HG03342 (cell line): ENCODE data around the gene SMYD3.

Experiments
- ATAC-seq: cut with Tn5 transposase; IDR thresholded peaks from one replicate; pipeline ENCODE4 v1.9.1; 2021; ENCODE audit warnings: mild to moderate bottlenecking, moderate library complexity; ENCODE audit not compliant: unreplicated experiment

The SMYD3 gene

DNA sequence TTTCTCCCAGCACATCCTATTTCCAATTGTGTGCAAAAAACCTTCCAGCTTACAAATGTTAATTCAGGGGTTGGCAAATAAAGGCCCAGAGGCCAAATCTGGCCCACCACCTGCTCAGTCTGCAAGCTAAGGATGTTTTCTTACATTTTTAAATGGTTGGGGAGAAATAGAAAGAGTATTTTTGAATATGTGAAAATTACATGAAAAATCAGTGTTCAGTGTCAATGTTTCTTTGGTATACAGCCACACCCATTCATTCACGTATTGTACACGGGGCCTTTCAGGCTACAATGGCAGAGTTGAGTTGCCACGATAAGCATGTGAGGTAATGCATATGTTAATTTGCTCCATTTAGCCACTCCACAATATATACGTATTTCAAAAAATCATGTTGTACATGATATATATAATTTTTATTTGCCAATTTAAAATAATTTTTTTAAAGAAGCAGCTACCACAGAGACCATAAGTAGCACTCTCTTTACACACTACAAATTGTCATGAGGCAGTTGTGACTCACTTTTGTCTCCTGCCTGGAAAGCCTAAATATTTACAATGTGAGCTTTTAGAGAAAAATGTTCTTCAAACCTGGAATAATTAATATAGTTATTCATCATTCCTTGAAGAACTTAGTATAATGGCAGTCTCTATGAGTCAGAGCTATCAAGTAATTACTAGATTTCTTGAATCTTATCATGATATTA lies 189.6 kb downstream of the SMYD3 start:
- no peak for ATAC-seq

DNA sequence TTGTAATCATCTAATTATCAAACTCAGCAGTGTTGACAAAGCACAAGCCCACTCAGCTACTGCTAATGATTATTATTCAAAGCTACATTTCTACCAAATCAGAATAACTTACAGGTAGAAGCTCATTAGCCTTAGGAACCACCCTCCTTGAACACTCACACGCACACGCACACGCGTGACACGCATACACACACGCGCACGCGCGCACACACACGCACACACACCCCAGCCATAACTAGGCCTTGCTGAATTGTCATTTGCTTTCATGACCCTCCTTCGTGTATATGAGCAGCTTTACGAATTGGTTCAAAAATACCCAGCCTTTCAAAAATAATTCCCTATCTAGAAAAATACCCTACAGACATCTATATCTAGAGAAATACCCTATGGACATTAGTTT lies 195.6 kb downstream of the SMYD3 start:
- ATAC-seq = no peak

DNA sequence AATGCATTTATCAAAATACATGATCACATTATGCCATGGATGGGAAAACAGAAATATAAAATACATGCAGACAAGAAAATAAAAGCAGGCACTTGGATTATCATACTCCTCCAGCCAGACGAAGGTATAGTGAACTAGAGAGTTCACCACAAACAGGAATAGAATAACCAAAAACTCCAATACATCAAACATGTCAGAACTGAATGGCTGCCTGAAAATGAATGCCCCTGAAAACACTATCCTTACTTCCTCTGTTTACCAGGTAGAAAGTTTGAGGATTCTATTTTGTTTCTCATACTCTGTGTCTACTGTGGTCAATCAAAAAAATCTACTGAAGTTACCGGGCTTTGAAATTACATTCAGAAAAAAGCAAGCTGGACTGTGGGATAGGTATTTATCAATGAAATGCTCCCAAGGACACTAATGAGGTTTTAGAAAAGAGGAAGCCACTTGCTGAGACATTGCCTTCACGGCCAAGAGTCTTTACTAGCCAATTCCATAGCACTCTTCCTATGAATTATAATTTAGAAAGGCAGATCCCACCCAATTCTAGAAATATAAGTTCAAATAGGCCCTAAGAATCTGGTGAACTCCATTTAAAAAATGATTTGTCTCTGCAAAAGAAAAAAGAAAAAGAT lies 197.7 kb downstream of the SMYD3 start:
- ATAC-seq = no peak

DNA sequence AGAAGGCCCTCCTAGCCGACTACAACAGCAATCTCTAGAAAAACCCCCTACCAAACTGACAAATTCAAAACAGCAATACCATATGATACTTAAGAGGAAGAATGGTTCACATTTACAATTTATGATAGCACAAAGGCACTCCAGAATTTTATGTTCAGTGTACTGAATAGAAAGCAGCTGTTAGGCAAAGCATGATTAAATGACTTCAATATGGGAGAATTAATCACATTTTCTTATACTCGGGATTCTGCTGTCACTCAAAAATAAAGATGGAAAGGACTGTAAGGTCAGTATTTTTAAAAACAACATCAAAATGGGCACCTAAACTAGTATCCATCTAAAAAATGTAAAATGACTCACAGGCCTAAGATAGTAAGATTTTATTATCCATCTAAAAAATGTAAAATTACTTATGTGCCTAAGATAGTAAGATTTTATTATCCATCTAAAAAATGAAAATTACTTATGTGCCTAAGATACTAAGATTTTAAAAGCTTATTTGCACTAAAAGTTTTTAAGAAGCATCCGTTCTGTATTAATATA lies 198.5 kb downstream of the SMYD3 start:
- no peak for ATAC-seq

DNA sequence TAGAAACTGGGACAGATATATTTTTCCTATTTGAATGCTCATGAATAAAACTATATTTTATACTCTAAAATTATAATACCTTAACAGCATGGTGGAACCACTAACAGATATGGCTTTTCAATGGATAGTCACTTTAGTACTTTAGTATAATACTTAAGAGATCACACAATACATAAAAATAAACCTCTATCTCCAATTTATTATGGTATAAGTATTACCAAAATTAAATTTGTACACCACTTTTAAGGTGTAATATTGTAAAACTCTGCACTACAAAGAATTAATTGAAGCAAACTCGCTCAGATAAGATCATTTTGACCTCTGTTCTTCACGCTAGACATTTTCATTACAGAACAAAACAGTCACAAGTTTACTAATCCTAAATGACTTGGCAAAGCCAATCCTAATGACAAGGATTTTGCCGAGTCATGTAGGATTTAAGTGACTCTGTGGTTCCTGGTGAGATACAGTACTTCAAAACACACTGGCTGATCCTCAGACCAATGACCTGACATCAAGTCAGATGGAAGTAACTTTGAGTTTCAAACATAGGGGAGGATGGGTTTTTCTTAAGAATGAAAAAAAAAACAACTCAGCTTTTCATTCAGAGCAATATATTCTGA lies 200.6 kb downstream of the SMYD3 start:
- no peak for ATAC-seq

DNA sequence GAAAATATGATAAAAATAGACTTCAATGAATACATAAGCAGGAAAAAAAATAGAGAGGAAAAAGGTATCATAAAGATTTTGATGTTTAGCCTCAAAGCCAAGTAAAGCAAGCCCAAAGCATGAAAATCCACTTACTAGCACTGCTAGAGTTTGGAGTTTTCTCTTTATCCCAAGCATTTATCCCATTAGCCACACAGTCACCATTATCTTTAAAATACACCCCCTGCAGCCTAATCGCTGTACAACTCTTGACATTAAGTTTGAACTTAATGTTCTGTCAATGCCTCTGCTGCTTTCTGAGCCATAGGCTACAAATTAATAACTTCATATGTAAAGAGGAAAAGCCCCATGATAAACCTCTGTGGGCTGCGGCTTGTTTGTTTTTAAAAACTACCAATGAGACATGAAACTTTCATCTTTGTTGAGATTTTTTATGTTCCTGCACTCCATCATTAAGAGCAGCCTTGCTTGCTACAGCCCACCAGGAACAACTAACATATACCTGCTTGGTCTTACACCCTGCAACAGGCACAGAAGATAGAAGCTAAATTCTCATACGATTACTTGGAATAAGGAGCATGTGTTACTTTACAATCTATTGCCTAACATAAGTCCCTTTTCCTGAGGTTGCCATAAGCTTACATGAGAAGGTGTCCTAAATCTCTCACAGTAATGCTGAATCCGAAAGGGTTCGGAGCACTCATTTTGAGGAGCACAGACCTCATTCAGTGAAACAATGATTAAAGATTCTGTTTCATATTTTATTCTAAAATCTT lies 202.4 kb downstream of the SMYD3 start:
- ATAC-seq = no peak

DNA sequence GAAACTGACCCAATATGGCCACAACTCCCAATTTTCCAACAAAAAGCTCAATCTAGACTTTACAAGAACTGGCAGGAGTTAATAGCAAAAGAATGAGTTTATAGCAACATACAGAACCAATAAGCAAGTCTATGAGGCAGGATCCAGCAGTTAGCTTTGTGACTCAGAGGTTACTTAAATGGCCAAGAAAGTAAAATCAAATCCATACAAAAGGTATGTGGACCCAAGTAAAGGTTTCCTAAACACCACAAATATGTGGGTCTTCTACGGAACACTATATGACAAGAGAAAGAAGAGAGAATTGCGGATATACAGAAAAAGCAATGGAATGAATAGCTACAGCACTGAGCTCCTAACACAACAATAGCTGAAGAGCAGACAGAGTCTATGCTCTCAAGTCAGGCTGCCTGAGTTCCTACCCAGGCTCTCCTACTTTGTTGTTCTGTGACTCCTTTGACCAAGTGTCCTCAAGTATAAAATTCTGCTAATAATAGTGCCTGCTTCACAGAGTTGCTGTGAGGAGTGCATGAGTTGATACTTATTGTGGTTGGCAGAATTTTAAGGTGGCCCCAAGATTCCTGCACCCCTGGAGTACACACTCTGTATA lies 204.3 kb downstream of the SMYD3 start:
- ATAC-seq = no peak

DNA sequence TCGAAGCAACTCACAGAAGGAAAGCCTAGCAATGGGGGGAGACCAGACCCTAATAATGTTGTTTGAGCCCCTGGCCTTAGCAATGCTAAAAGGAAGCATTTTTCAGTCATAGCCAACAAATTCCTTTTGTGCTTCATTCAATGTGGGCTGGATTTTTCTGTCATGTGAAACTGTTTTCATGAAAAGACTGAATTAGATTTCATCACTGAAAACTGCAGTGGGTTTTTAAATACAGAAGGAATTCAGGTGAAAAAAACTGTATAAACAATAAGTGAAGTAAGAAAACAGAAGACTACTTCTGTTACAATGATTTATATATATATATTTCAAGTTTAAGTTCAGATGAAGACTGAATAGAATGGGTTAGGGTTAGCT lies 204.8 kb downstream of the SMYD3 start:
- no peak for ATAC-seq

DNA sequence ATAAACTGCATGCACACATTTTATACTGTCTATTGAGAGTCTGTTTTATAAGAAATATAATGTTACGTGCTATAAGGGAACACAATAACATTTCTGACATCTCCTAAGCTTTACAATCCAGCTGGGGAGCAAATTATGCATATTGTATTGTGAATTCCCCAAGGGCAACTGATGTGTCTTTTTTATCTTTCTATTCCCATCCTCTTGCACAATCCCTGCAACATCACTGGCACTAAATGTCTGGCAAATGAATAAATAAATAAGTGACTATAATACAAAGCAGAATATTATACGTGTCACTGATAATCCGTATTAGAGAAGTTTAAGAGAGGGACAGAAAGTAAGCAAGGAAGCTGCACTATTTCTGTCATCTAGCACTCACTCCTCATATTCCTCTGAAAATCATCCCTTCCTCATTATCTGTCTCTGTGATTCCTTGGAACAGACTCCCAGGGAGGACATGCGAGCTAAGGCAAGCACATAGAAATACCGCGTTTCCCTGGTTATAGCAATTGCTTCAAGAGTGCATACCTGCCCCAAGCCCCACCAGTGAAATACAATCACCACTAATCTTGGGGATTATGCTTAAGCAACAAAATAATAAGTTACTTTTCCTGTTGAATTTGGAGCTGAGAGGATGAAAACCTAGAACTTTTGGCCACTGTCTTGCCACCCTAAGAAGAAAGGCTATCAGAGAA lies 205.4 kb downstream of the SMYD3 start:
- ATAC-seq = no peak

DNA sequence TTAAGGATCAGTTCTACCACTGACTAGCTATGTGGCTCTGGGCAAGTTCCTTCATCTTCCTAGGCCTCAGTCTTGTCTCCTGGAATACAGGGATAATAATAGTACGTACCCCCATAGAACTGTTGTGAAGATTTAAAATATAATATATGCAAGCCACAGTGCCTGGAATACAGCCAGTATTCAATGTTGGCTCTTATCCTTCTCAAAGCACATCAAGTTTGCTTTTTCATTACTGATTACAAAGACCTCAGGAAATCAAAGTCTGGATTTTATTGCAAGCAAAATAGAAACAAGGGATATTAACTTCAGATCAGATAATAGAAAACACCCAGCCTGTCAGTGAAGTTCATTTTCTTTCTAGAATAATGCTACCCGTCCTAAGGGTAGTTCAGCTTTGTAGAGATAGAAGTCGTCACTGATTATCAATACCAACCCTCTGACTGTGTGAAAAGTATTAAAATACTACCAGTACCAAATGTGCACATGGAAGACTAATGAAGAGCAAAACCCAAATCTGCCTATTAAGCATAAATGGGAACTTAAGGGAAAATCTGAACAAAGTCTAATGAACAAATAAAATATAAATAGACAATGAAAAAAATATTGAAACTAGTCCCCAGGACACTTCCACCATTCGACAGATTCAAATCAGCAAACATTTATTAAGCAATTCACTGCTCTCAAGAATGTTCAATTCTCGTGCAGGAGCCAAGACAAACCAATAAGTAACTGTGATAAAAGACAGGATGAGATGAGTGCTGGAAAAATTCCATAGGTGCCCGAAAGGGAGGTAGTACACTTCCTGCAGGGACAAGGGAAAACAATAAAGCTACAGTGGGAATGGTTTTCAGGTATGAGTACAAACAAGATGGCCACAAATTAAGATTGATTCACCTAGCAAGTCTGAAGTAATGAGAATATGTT lies 206.2 kb downstream of the SMYD3 start:
- ATAC-seq = no peak

DNA sequence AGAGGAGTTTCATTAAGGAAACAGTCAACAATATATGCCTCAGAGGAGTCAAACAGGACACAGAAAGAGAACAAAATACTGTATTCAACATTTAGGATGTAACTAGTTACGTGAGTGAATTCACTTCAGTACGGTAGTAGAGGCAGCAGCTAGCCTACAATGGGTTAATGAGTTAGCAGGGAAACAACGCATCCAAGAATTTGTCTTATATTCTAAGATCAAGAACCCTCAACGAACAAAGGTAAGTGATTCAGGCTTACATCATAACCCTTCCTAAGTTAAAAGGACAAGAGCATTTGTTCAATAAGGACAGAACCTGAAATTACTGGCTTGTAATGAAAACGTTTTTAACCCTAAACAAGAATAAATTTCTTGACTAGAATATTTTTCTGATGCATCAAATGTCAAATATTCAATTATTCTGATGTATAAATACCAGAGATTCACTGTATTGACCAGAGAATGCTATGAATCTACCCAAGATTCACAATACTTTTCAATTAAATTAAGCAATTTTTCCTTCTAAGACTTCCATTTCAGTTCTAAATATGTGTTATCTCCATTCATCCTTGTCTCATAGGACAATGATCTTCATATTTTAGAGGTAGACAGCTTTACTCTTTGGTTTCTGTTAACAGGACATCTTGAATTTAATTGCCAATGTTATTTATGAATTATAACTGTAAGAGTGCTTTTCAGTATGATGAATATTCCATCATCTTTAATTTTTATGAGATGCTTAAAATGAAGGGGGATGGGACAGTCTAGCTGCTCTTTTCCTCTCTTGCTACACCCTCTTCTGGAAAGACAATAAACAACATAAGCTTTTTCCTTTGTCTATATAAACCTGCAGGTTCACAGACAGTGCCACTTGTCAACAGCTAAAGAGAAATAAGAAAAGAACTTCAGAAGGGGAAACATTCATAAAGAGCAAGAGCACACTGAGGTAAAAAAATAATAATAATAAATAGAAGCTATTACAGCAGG lies 209.5 kb downstream of the SMYD3 start:
- no peak for ATAC-seq

DNA sequence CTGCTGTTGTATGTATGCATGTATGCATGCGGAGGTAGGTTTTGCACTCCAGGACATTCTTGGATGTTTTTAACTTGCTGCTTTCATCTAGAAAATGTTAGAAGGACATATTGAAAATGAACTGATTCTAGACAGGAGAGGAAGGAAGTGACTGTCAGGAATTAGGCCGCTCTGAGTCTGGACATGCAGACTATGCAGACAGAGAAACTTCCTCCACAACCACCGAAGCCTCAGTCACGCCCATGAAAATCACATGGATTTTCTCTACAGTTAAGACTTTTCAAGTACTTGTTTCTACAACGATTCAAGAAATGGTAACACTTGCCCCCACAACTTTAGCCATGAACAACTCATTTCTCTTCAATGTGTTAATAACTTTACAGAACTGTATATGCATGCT lies 211.1 kb downstream of the SMYD3 start:
- no peak for ATAC-seq

DNA sequence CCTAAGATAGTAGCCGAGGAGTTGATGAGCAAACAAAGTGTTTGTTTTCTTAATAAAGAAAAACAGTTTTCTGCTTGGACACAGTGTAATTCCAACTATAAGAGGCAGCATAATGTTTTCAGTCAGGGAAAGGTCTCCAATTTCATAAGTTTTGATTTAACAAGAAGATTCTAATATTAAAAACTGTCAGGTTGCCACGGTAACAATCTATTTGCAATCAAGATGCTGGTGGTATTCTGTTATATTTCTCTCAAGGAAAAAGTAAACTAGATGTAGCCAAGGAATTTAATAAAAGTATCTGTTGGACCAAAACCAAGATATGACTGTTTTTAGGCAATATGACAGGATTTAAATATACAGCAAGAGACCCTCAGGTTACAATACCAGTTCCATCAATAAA lies 211.7 kb downstream of the SMYD3 start:
- no peak for ATAC-seq

DNA sequence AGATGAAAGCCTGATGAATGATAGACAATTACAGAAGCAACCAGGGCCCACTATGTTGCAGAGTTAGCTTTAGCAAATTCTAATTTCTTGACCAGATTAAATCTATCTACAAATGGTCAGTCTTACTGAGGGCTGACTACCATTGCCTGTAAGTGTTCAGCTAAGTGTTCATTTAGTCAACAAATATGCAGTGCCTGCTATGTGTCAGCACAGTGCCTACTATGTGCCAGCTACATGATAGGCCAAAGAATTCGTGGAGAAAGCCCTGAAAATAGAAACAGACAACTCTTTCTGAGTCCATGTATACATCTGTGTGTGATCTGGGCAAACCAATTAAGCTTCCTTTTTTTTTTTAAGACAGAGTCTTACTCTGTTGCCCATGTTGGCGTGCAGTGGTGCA lies 212.8 kb downstream of the SMYD3 start:
- ATAC-seq = no peak

DNA sequence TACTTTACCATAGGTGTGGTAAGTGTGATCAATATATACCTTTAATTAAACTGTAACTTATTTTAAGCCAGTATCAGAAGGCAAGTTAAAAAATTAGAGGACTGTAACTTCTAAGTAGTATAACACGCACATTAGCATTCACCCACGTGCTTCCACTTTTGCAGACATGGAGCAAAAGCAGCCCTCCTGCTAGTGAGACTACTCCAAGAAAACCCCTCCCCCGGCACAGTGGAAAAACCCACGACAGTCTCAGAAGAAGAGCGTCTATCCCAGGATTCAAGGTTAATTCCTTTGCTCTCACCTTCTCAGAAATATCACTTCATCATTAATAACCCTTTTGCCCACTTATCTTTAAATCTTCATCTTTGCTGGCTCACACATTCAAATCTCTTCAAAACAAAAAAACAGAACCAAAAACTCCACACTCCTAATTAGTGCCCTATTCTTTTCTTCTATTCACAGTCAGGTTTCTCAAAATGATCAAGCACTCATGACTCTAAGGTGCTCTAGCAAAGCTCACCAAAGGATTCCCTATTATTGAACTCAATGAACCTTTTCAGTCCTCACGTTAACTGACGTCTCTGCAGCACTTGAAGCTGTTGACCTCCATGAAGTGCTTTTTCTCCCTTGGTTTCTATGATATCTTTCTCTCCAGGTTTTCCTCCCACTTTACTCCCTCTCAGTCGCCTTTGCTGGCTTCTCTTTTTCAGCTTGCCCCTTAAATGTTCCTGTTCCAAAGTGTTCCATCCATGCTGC lies 213.5 kb downstream of the SMYD3 start:
- ATAC-seq = no peak

DNA sequence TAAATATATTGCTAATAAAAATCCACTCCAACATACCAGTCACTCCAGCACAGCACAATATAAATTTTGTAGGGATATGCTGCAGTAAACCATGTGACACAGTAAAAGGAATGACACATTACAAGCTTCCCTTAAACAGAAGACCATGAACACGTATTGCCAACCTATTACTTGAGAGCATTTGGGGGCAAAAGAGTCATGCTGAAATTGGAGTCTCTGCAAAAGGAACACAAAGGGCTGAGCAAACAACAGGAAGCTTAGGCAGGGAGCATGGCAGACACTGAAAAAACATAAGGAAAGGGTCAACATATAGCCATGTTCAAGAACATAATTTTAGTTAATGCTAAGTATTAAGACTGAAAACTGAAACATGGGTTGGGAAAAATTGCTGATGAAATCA lies 214.5 kb downstream of the SMYD3 start:
- no peak for ATAC-seq

DNA sequence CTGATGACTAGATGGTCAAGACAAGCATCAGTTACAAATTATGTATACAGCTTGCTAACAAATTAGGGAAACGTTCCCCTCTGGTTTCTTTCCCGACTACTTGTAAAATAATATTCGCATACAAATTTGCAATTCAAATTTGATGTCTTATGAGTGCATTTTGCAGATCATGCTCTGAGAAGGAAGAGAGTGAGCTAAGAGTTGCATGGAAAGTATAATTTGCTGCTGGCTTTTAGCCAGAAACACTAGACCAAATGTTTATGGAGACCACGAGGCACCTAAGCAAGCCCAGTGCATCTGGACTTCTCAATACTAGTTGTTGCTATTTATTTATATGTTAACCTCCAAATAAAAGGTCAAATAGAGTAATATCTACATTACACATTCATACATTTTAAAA lies 216.0 kb downstream of the SMYD3 start:
- ATAC-seq = no peak
